ENCODE results near the gene PERP.

Gene PERP

GRCh38 chr6:138107078-138107751 is at the start of gene PERP:
PERP (minus strand) TSS chr6:138107419; CDS start chr6:138107340, 79 bp downstream.
- TF ChIP-seq CTCF (IDR thresholded peaks at IDR 0.05; ENCODE audit: low read depth, low read length): no peak
- DNase-seq (ENCODE audit: extremely low read depth, low read depth): no peak

GRCh38 chr6:138155443-138155842 is 48.2 kb upstream of the PERP start:
- DNase-seq (ENCODE audit: extremely low read depth, low read depth): no peak
- no peak for TF ChIP-seq CTCF (IDR thresholded peaks at IDR 0.05; ENCODE audit: low read depth, low read length)

- DNase-seq (ENCODE audit: extremely low read depth, low read depth): no peak
- TF ChIP-seq CTCF (IDR thresholded peaks at IDR 0.05; ENCODE audit: low read depth, low read length): no peak
These were observed 39.3 kb upstream of the PERP start for GRCh38 chr6:138146544-138146943.

GRCh38 chr6:138145402-138145801 is 38.2 kb upstream of the PERP start:
- no peak for DNase-seq (ENCODE audit: extremely low read depth, low read depth)
- no peak for TF ChIP-seq CTCF (IDR thresholded peaks at IDR 0.05; ENCODE audit: low read depth, low read length)

- no peak for TF ChIP-seq CTCF (IDR thresholded peaks at IDR 0.05; ENCODE audit: low read depth, low read length)
- DNase-seq (ENCODE audit: extremely low read depth, low read depth): no peak
These were observed 35.6 kb upstream of the PERP start for GRCh38 chr6:138142806-138143205.

GRCh38 chr6:138129190-138129589 is 22.0 kb upstream of the PERP start:
- TF ChIP-seq CTCF (IDR thresholded peaks at IDR 0.05; ENCODE audit: low read depth, low read length): no peak
- no peak for DNase-seq (ENCODE audit: extremely low read depth, low read depth)

GRCh38 chr6:138128096-138128495 is 20.9 kb upstream of the PERP start:
- no peak for DNase-seq (ENCODE audit: extremely low read depth, low read depth)
- no peak for TF ChIP-seq CTCF (IDR thresholded peaks at IDR 0.05; ENCODE audit: low read depth, low read length)
